A673 (cell line): ENCODE results near the gene RNASEH2A.

Experiments
- CTCF ChIP-seq: fragments of 300-800, 200-600 bp; sonication (generic); conservative IDR thresholded peaks from 2 replicates; pipeline ENCODE4 v1.5.1; 2017; ENCODE audit warnings: low read depth, mild to moderate bottlenecking, antibody characterized with exemption, low read length, moderate library complexity, mixed read lengths
- EZH2 ChIP-seq: fragments of 200-600 bp; sonication (generic); IDR thresholded peaks from 2 replicates; pipeline ENCODE4 v1.6.1; 2017; ENCODE audit warnings: borderline replicate concordance, low read depth, mild to moderate bottlenecking, mixed read lengths, antibody characterized with exemption, low read length; ENCODE audit not compliant: poor library complexity, severe bottlenecking

DNA sequence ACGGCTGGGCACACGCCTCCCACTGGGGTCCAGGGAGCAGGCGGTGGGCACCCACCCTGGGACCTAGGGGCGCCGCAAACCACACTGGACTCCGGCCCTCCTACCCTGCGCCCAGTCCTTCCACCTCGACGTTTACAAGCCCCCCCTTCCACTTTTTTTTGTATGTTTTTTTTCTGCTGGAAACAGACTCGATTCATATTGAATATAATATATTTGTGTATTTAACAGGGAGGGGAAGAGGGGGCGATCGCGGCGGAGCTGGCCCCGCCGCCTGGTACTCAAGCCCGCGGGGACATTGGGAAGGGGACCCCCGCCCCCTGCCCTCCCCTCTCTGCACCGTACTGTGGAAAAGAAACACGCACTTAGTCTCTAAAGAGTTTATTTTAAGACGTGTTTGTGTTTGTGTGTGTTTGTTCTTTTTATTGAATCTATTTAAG is 13.5 kb upstream of the RNASEH2A start:
- no peak for TF ChIP-seq CTCF
- no peak for TF ChIP-seq EZH2
